ENCODE results near the gene KANSL1. TPM values are rescaled to one million over a fixed set of nuclear protein-coding genes. Genes with fewer than 3 reads are reported as not detected.
"Not testable (repeated sequence)": the region's sequence is repeated elsewhere in the genome, so short reads cannot be mapped to it uniquely, and the experiment has no call there.

Gene KANSL1
- total RNA-seq, 2 donors from 2014 or later = 137 to 144 TPM

DNA sequence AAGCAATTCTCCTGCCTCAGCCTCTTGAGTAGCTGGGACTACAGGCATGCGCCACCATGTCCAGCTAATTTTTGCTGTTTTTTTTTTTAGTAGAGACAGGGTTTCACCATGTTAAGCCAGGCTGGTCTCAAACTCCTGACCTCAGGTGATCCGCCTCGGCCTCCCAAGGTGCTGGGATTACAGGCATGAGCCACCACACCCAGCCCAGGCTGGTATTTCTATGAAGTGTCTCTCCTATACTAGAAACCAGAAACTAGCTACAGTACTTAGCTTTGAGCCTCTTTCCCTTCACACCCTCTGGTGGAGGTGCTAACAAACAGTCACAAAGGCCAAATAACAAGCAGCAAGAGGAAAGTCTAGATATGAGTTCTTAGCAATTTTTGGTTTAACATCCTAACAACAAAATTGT, 6.4 kb downstream of the KANSL1 start:
- H3K9me3 ChIP-seq (ENCODE audit: control insufficient read depth, low read length); H3K9me3 Mint-ChIP-seq; H3K27me3 ChIP-seq (ENCODE audit: control insufficient read depth, insufficient read depth, low read length, poor library complexity, severe bottlenecking); H3K9ac ChIP-seq (ENCODE audit: extremely low read depth, low read length, poor library complexity, severe bottlenecking); H3K27ac ChIP-seq (ENCODE audit: low read depth, low read length); H3K36me3 Mint-ChIP-seq (ENCODE audit: low read depth); H3K4me3 ChIP-seq (ENCODE audit: low read length); H3K4me1 ChIP-seq (ENCODE audit: control insufficient read depth, insufficient read depth, low read length); H3K36me3 ChIP-seq (ENCODE audit: control insufficient read depth, insufficient read depth, low read length); H3K27me3 Mint-ChIP-seq (ENCODE audit: insufficient read depth); H3K4me3 Mint-ChIP-seq: not testable (repeated sequence)
- WGBS, 2 experiments (ENCODE audit: insufficient coverage in 1 of 2, insufficient read length in 1 of 2) = 72 to 100% methylated on average over 1 to 3 of the region's 3 CpGs
- TF ChIP-seq, protein P1, sequence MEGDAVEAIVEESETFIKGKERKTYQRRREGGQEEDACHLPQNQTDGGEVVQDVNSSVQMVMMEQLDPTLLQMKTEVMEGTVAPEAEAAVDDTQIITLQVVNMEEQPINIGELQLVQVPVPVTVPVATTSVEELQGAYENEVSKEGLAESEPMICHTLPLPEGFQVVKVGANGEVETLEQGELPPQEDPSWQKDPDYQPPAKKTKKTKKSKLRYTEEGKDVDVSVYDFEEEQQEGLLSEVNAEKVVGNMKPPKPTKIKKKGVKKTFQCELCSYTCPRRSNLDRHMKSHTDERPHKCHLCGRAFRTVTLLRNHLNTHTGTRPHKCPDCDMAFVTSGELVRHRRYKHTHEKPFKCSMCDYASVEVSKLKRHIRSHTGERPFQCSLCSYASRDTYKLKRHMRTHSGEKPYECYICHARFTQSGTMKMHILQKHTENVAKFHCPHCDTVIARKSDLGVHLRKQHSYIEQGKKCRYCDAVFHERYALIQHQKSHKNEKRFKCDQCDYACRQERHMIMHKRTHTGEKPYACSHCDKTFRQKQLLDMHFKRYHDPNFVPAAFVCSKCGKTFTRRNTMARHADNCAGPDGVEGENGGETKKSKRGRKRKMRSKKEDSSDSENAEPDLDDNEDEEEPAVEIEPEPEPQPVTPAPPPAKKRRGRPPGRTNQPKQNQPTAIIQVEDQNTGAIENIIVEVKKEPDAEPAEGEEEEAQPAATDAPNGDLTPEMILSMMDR (conservative IDR thresholded peaks at IDR 0.05) = peak; percentile 76
- Mint-ChIP-seq H3K27ac (peak overlapping the region; percentile 62), H3K4me1 (peaks cover 69% of the 10 kb centered on the region)
- DNase-seq = peak; percentile 80

DNA sequence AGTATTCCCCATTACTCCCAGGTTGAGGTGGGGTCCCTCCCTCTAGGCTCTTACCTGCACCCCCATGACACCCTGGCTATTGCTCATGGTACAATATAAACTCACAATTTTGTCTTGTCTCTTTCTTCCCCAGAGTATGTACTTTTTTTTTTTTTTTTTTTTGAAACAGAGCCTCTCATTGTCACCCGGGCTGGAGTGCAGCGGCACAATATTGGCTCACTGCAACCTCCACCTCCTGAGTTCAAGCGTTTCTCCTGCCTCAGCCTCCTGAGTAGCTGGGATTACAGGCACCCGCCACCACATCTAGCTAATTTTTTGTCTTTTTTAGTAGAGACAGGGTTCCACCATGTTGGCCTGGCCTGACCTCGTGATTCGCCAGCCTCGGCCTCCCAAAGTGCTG, 8.5 kb downstream of the KANSL1 start:
- Mint-ChIP-seq H3K27me3 (ENCODE audit: insufficient read depth) (no peaks in the 10 kb centered on the region), H3K27ac (peak overlapping the region; percentile 4), H3K4me3 (no peak overlapping the region), H3K4me1 (peaks cover 73% of the 10 kb centered on the region), H3K36me3 (ENCODE audit: low read depth) (no peaks in the 10 kb centered on the region), H3K9me3 (no peaks in the 10 kb centered on the region)
- Histone ChIP-seq H3K4me3 (ENCODE audit: low read length) (no peak overlapping the region), H3K4me1 (ENCODE audit: control insufficient read depth, insufficient read depth, low read length) (peaks cover 10% of the 10 kb centered on the region), H3K9ac (ENCODE audit: extremely low read depth, low read length, poor library complexity, severe bottlenecking) (no peak overlapping the region), H3K9me3 (ENCODE audit: control insufficient read depth, low read length) (no peaks in the 10 kb centered on the region), H3K27ac (ENCODE audit: low read depth, low read length) (no peak overlapping the region), H3K36me3 (ENCODE audit: control insufficient read depth, insufficient read depth, low read length) (peaks cover 6% of the 10 kb centered on the region), H3K27me3 (ENCODE audit: control insufficient read depth, insufficient read depth, low read length, poor library complexity, severe bottlenecking) (no peaks in the 10 kb centered on the region)
- DNase-seq = no peak
- TF ChIP-seq, protein P1 (conservative IDR thresholded peaks at IDR 0.05) = no peak
- 95 to 96% methylated on average over 4 to 7 of the region's 7 CpGs for WGBS, 2 experiments (ENCODE audit: insufficient coverage in 1 of 2, insufficient read length in 1 of 2)

DNA sequence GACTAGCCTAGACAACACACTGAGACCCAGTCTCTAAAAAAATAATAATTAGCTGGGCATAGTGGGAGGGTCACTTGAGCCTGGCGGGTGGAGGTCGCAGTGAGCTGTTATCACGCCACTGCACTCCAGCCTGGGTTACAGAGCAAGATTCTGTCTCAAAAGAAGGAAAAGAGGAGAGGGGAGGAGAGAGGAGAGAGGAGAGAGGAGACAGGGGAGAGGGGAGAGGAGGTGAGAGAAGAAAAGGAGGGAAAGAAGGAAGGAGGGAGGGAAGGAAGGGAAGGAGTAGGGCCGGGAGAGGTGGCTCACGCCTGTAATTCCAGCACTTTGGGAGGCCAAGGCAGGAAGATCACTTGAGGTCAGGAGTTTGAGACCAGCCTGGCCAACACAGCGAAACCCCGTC, 9.8 kb downstream of the KANSL1 start:
- not testable (repeated sequence) for H3K27me3 ChIP-seq (ENCODE audit: control insufficient read depth, insufficient read depth, low read length, poor library complexity, severe bottlenecking); DNase-seq; H3K9me3 ChIP-seq (ENCODE audit: control insufficient read depth, low read length); H3K27ac ChIP-seq (ENCODE audit: low read depth, low read length); H3K27me3 Mint-ChIP-seq (ENCODE audit: insufficient read depth); H3K4me3 ChIP-seq (ENCODE audit: low read length); H3K4me3 Mint-ChIP-seq; H3K9me3 Mint-ChIP-seq; H3K36me3 Mint-ChIP-seq (ENCODE audit: low read depth); H3K9ac ChIP-seq (ENCODE audit: extremely low read depth, low read length, poor library complexity, severe bottlenecking); H3K4me1 ChIP-seq (ENCODE audit: control insufficient read depth, insufficient read depth, low read length)
- H3K4me1 Mint-ChIP-seq = peaks cover 76% of the 10 kb centered on the region
- H3K36me3 ChIP-seq (ENCODE audit: control insufficient read depth, insufficient read depth, low read length) = peaks cover 15% of the 10 kb centered on the region
- WGBS, 2 experiments (ENCODE audit: insufficient coverage in 1 of 2, insufficient read length in 1 of 2) = 88 to 89% methylated on average over 6 to 7 of the region's 7 CpGs
- H3K27ac Mint-ChIP-seq = peak overlapping the region; percentile 23

DNA sequence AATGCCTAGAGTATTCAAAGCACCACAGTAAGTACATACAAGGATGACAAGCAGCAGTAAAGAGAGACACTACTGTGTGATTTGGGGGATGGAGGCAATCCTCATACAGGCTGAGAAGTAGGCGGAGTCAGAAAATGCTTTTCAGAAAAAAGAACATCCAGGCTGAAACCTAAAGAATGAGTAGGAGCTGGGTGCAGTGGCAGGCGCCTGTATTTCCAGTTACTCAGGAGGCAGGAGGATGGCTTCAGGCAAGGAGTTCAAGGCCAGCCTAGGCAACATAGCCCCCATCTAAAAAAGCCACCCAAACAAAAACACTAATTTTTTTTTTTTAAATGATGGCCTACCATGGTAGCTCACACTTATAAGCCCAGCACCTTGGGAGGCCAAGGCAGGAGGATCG, 10.3 kb downstream of the KANSL1 start:
- Mint-ChIP-seq H3K4me1 (peaks cover 74% of the 10 kb centered on the region), H3K27me3 (ENCODE audit: insufficient read depth) (no peaks in the 10 kb centered on the region), H3K27ac (peak overlapping the region; percentile 23), H3K4me3 (no peak overlapping the region), H3K9me3 (no peaks in the 10 kb centered on the region), H3K36me3 (ENCODE audit: low read depth) (peaks cover under 1% of the 10 kb centered on the region)
- DNase-seq = no peak
- Histone ChIP-seq H3K4me3 (ENCODE audit: low read length) (no peak overlapping the region), H3K27me3 (ENCODE audit: control insufficient read depth, insufficient read depth, low read length, poor library complexity, severe bottlenecking) (no peaks in the 10 kb centered on the region), H3K27ac (ENCODE audit: low read depth, low read length) (no peak overlapping the region), H3K36me3 (ENCODE audit: control insufficient read depth, insufficient read depth, low read length) (peaks cover 15% of the 10 kb centered on the region), H3K4me1 (ENCODE audit: control insufficient read depth, insufficient read depth, low read length) (peaks cover 10% of the 10 kb centered on the region), H3K9me3 (ENCODE audit: control insufficient read depth, low read length) (no peaks in the 10 kb centered on the region), H3K9ac (ENCODE audit: extremely low read depth, low read length, poor library complexity, severe bottlenecking) (no peak overlapping the region)
- WGBS, 2 experiments (ENCODE audit: insufficient coverage in 1 of 2, insufficient read length in 1 of 2) = 88 to 93% methylated on average over 2 to 3 of the region's 3 CpGs
- TF ChIP-seq, protein P1 (conservative IDR thresholded peaks at IDR 0.05) = no peak
